Kidney (tissue), 14 donors: Measurements from ENCODE around the gene OLIG3. TPM values are rescaled to one million over a fixed set of nuclear protein-coding genes. Genes with fewer than 3 reads are reported as not detected.

Experiments used
- DNase-seq, 5 donors: peaks; one replicate each; pipeline ENCODE4 v3.0.0-alpha.2; 2013 to 2020
- FAIRE-seq: peaks from 2 replicates; lab custom pipeline; 2012; peaks lifted over from hg19 to GRCh38; lab: Jason Lieb, UNC
- H3K27ac ChIP-seq, 2 donors: one replicate each; pipeline ENCODE4 v1.7.0; 2013; ENCODE audit warnings: low read depth in 2 of 2, low read length in 2 of 2, inconsistent platforms in 1 of 2
- H3K27me3 ChIP-seq: one replicate; pipeline ENCODE4 v1.7.1; 2013; ENCODE audit warnings: low read length, inconsistent platforms; ENCODE audit not compliant: control insufficient read depth, insufficient read depth
- H3K36me3 ChIP-seq, 3 donors: one replicate each; pipeline versions ENCODE4 v1.7.0 to v1.7.1; 2013; ENCODE audit warnings: low read length in 3 of 3, control low read depth in 1 of 3, inconsistent platforms in 1 of 3; ENCODE audit not compliant: insufficient read depth in 3 of 3, control insufficient read depth in 2 of 3
- H3K4me1 ChIP-seq, 3 donors: one replicate each; pipeline versions ENCODE4 v1.7.0 to v1.7.1; 2013; ENCODE audit warnings: low read length in 3 of 3, inconsistent platforms in 1 of 3, low read depth in 1 of 3; ENCODE audit not compliant: control insufficient read depth in 2 of 3, insufficient read depth in 2 of 3
- H3K4me3 ChIP-seq, 3 donors: one replicate each; pipeline versions ENCODE4 v1.7.0 to v1.8.1; 2013; ENCODE audit warnings: low read length in 3 of 3, control low read depth in 1 of 3, inconsistent platforms in 1 of 3
- H3K9ac ChIP-seq, 3 donors: one replicate each; pipeline versions ENCODE4 v1.7.0 to v1.7.1; 2013; ENCODE audit warnings: low read length in 3 of 3, control low read depth in 1 of 3, inconsistent platforms in 1 of 3
- H3K9me3 ChIP-seq, 3 donors: one replicate each; pipeline versions ENCODE4 v1.7.0 to v1.7.1; 2013; ENCODE audit warnings: low read length in 3 of 3, control low read depth in 1 of 3, inconsistent platforms in 1 of 3; ENCODE audit not compliant: control insufficient read depth in 2 of 3, insufficient read depth in 1 of 3
- CTCF ChIP-seq: IDR thresholded peaks from 3 replicates; pipeline ENCODE4 v1.5.1; 2012; ENCODE audit warnings: mild to moderate bottlenecking, moderate library complexity, borderline replicate concordance; ENCODE audit not compliant: insufficient read depth; ENCODE audit errors: extremely low read depth
- intact Hi-C: fragments of 100-400 bp; cut with DNase I; formaldehyde crosslinking; loops from one replicate; pipeline ENCODE4 v1.11.1; 2022
- polyA plus RNA-seq: library from polyadenylated mRNA; stranded (reverse); fragments of 350-450 nt; fragmentation: Illumina TruSeq; extraction: RNeasy Lipid Tissue Mini Kit (QIAGEN cat#74804); gene quantifications from one replicate; pipeline ENCODE4 v1.2.3, GENCODE V29; 2014; ENCODE audit warnings: low read depth, low replicate concordance; ENCODE audit not compliant: insufficient read depth
- total RNA-seq: library from RNA; stranded (reverse); fragmentation: NEBNext Ultra II Directional; extraction: Animal tissue kit (Norgen Biotek cat#: 25700); gene quantifications from one replicate; pipeline ENCODE4 v1.2.1, GENCODE V29; 2021
- donor health status: control.
- donor health status: control.
- donor health status: control.
- donor health status: control.
- donor health status: control.
- donor health status: DM: yes; HTN: yes; CAD: no.
- donor health status: Normal renal cell carcinoma (clear cell type).

Gene OLIG3
- total and polyA plus RNA-seq, 2 donors from 2014 or later = not detected

- H3K27ac ChIP-seq = no peak overlapping the region
- no peak for DNase-seq
- H3K9me3 ChIP-seq = peaks cover 0 to 10% (median 0%) of the 10 kb centered on the region in 3 donors
- H3K36me3 ChIP-seq = no peaks in the 10 kb centered on the region
- H3K9ac ChIP-seq = no peak overlapping the region
- intact Hi-C loops = no loop called here
- H3K4me3 ChIP-seq = no peak overlapping the region
- TF ChIP-seq CTCF = no peak
- no peak for FAIRE-seq
- H3K27me3 ChIP-seq = peaks cover 9% of the 10 kb centered on the region
- H3K4me1 ChIP-seq = no peaks in the 10 kb centered on the region
Measured at GRCh38 chr6:137480431-137480830, 13.8 kb downstream of the OLIG3 start.

- TF ChIP-seq CTCF = no peak
- H3K9ac ChIP-seq = no peak overlapping the region
- DNase-seq (no peak), FAIRE-seq (no peak)
- no peaks in the 10 kb centered on the region for H3K27me3 ChIP-seq
- no peaks in the 10 kb centered on the region for H3K4me1 ChIP-seq
- no peak overlapping the region for H3K27ac ChIP-seq
- intact Hi-C loops = no loop called here
- no peaks in the 10 kb centered on the region for H3K36me3 ChIP-seq
- no peak overlapping the region for H3K4me3 ChIP-seq
- peaks cover 0 to 4% (median 0%) of the 10 kb centered on the region in 3 donors for H3K9me3 ChIP-seq
Measured at GRCh38 chr6:137475103-137475502, 19.1 kb downstream of the OLIG3 start.

- DNase-seq (peak in 3 of 5 donors; percentile 11 to 23 (median 18)), FAIRE-seq (no peak)
- no peak overlapping the region for H3K4me3 ChIP-seq
- no peak for TF ChIP-seq CTCF
- peaks cover 0 to 4% (median 0%) of the 10 kb centered on the region in 3 donors for H3K9me3 ChIP-seq
- no peaks in the 10 kb centered on the region for H3K4me1 ChIP-seq
- no peak overlapping the region for H3K9ac ChIP-seq
- H3K27me3 ChIP-seq = no peaks in the 10 kb centered on the region
- H3K36me3 ChIP-seq = no peaks in the 10 kb centered on the region
- intact Hi-C loops = no loop called here
- H3K27ac ChIP-seq = no peak overlapping the region
Measured at GRCh38 chr6:137473598-137473997, 20.6 kb downstream of the OLIG3 start.

- no peak for FAIRE-seq
- no peaks in the 10 kb centered on the region for H3K27me3 ChIP-seq
Measured at GRCh38 chr6:137472641-137473137, 21.5 kb downstream of the OLIG3 start.

More at GRCh38 chr6:137472641-137473137, 21.5 kb downstream of the OLIG3 start:
- no peak overlapping the region for H3K9ac ChIP-seq
- H3K27ac ChIP-seq = no peak overlapping the region
- intact Hi-C loops = no loop called here
- DNase-seq = no peak
- peaks cover 0 to 4% (median 0%) of the 10 kb centered on the region in 3 donors for H3K9me3 ChIP-seq
- H3K4me1 ChIP-seq = no peaks in the 10 kb centered on the region
- no peak overlapping the region for H3K4me3 ChIP-seq
- no peaks in the 10 kb centered on the region for H3K36me3 ChIP-seq
- TF ChIP-seq CTCF = no peak
